H9 (cell line): ENCODE data around the gene CUEDC2. TPM values are rescaled to one million over a fixed set of nuclear protein-coding genes. Genes with fewer than 3 reads are reported as not detected.

Source experiments
- DNase-seq: peaks from one replicate; pipeline ENCODE4 v3.0.0-alpha.2; 2017
- H2AFZ ChIP-seq: one replicate; pipeline ENCODE4 v1.6.1; 2013; ENCODE audit warnings: mild to moderate bottlenecking, low read length, control low read depth, moderate library complexity
- H2AK5ac ChIP-seq: 2 replicates; pipeline ENCODE4 v1.6.1; 2013; ENCODE audit warnings: low read length, control low read depth, mixed read lengths; ENCODE audit not compliant: insufficient read length
- H2BK120ac ChIP-seq: one replicate; pipeline ENCODE4 v1.6.1; 2013; ENCODE audit warnings: low read depth, mild to moderate bottlenecking, low read length, control low read depth, inconsistent platforms; ENCODE audit not compliant: poor library complexity, severe bottlenecking
- H2BK12ac ChIP-seq: 2 replicates; pipeline ENCODE4 v1.6.1; 2013; ENCODE audit warnings: low read length, control low read depth, mixed read lengths, low read depth; ENCODE audit not compliant: insufficient read length
- H2BK15ac ChIP-seq: 2 replicates; pipeline ENCODE4 v1.6.1; 2013; ENCODE audit warnings: low read depth, low read length, control low read depth
- H2BK20ac ChIP-seq: one replicate; pipeline ENCODE4 v1.6.1; 2013; ENCODE audit warnings: low read depth, mild to moderate bottlenecking, low read length, control low read depth, inconsistent platforms; ENCODE audit not compliant: poor library complexity, severe bottlenecking
- H2BK5ac ChIP-seq: 2 replicates; pipeline ENCODE4 v1.6.1; 2013; ENCODE audit warnings: low read length, control low read depth, mixed read lengths; ENCODE audit not compliant: insufficient read length
- H3K14ac ChIP-seq: 2 replicates; pipeline ENCODE4 v1.6.1; 2013; ENCODE audit warnings: low read length, control low read depth; ENCODE audit not compliant: insufficient read depth
- H3K18ac ChIP-seq: 2 replicates; pipeline ENCODE4 v1.6.1; 2013; ENCODE audit warnings: low read depth, mild to moderate bottlenecking, mixed read lengths, low read length, control low read depth; ENCODE audit not compliant: insufficient read length
- H3K23ac ChIP-seq: 2 replicates; pipeline ENCODE4 v1.6.1; 2013; ENCODE audit warnings: low read length, control low read depth, mixed read lengths, low read depth; ENCODE audit not compliant: insufficient read length
- H3K23me2 ChIP-seq: 2 replicates; pipeline ENCODE4 v1.6.1; 2013; ENCODE audit warnings: low read depth, mild to moderate bottlenecking, mixed read lengths, low read length, control low read depth; ENCODE audit not compliant: insufficient read length, poor library complexity, severe bottlenecking
- H3K27ac ChIP-seq: 2 replicates; pipeline ENCODE4 v1.5.1; 2013; ENCODE audit warnings: low read length, control low read depth, mixed read lengths, low read depth; ENCODE audit not compliant: insufficient read length
- H3K27me3 ChIP-seq: 2 replicates; pipeline ENCODE4 v1.6.1; 2013; ENCODE audit warnings: low read length, control low read depth, inconsistent platforms; ENCODE audit not compliant: insufficient read depth
- H3K4ac ChIP-seq: 2 replicates; pipeline ENCODE4 v1.6.1; 2013; ENCODE audit warnings: low read depth, mild to moderate bottlenecking, control low read depth, inconsistent platforms, low read length, moderate library complexity
- H3K4me1 ChIP-seq: 2 replicates; pipeline ENCODE4 v1.6.1; 2013; ENCODE audit warnings: low read length, control low read depth, inconsistent platforms; ENCODE audit not compliant: insufficient read depth
- H3K4me2 ChIP-seq: 2 replicates; pipeline ENCODE4 v1.6.1; 2013; ENCODE audit warnings: low read length, control low read depth, mixed read lengths; ENCODE audit not compliant: insufficient read length, insufficient read depth
- H3K56ac ChIP-seq: 2 replicates; pipeline ENCODE4 v1.6.1; 2013; ENCODE audit warnings: low read depth, mild to moderate bottlenecking, mixed read lengths, low read length, control low read depth; ENCODE audit not compliant: insufficient read length
- H3K79me1 ChIP-seq: 2 replicates; pipeline ENCODE4 v1.6.1; 2013; ENCODE audit warnings: low read depth, mild to moderate bottlenecking, moderate library complexity, low read length, control low read depth, inconsistent platforms; ENCODE audit not compliant: insufficient read depth, poor library complexity, severe bottlenecking
- H3K79me2 ChIP-seq: 2 replicates; pipeline ENCODE4 v1.6.1; 2013; ENCODE audit warnings: low read length, control low read depth, inconsistent platforms; ENCODE audit not compliant: insufficient read depth
- H3K9ac ChIP-seq: 2 replicates; pipeline ENCODE4 v1.6.1; 2013; ENCODE audit warnings: low read length, control low read depth, mixed read lengths; ENCODE audit not compliant: insufficient read length; ENCODE audit errors: extremely low read depth
- H3K9me3 ChIP-seq: one replicate; pipeline ENCODE4 v1.6.1; 2013; ENCODE audit warnings: low read depth, low read length, inconsistent platforms; ENCODE audit not compliant: control insufficient read depth
- H3T11ph ChIP-seq: one replicate; pipeline ENCODE4 v1.6.1; 2013; ENCODE audit warnings: mild to moderate bottlenecking, low read length, control low read depth, inconsistent platforms
- H4K20me1 ChIP-seq: one replicate; pipeline ENCODE4 v1.6.1; 2013; ENCODE audit not compliant: control insufficient read depth, insufficient read length, insufficient read depth
- H4K5ac ChIP-seq: 2 replicates; pipeline ENCODE4 v1.6.1; 2013; ENCODE audit warnings: low read depth, mild to moderate bottlenecking, mixed read lengths, low read length, control low read depth; ENCODE audit not compliant: insufficient read length
- H4K8ac ChIP-seq: replicated peaks from 2 replicates; pipeline ENCODE4 v1.6.1; 2013; ENCODE audit warnings: low read length, control low read depth, mixed read lengths, low read depth; ENCODE audit not compliant: insufficient read length
- H4K91ac ChIP-seq: 2 replicates; pipeline ENCODE4 v1.6.1; 2013; ENCODE audit warnings: low read depth, mild to moderate bottlenecking, moderate library complexity, mixed read lengths, low read length, control low read depth; ENCODE audit not compliant: insufficient read length
- H3K27ac Mint-ChIP-seq, 3 experiments: 2 replicates in 2 of 3; 3 replicates in 1 of 3; pipeline ENCODE4 v1.8.0; 2020 to 2021; ENCODE audit warnings: mixed read lengths in 3 of 3, mild to moderate bottlenecking in 1 of 3, moderate library complexity in 1 of 3
- H3K27me3 Mint-ChIP-seq: 2 replicates; pipeline ENCODE4 v1.8.0; 2021; ENCODE audit warnings: low read depth, mild to moderate bottlenecking, moderate library complexity, mixed read lengths
- H3K36me3 Mint-ChIP-seq, 3 experiments: 2 replicates in 2 of 3; 3 replicates in 1 of 3; pipeline ENCODE4 v1.8.0; 2020 to 2021; ENCODE audit warnings: low read depth in 3 of 3, mixed read lengths in 3 of 3; ENCODE audit not compliant: insufficient read depth in 1 of 3
- H3K4me1 Mint-ChIP-seq, 2 experiments: 2 replicates each; pipeline ENCODE4 v1.8.0; 2020; ENCODE audit warnings: mixed read lengths in 2 of 2
- H3K4me3 Mint-ChIP-seq, 2 experiments: 2 replicates in 1 of 2; 3 replicates in 1 of 2; pipeline ENCODE4 v1.8.0; 2020 to 2021; ENCODE audit warnings: mild to moderate bottlenecking in 2 of 2, mixed read lengths in 2 of 2, moderate library complexity in 1 of 2
- H3K9me3 Mint-ChIP-seq, 2 experiments: 2 replicates in 1 of 2; 3 replicates in 1 of 2; pipeline ENCODE4 v1.8.0; 2020; ENCODE audit warnings: mild to moderate bottlenecking in 2 of 2, mixed read lengths in 2 of 2, moderate library complexity in 1 of 2
- CTCF ChIP-seq: fragments of 200-600 bp; sonication (generic); conservative IDR thresholded peaks from 3 replicates; pipeline ENCODE4 v1.8.0; 2021; ENCODE audit warnings: antibody characterized with exemption, mild to moderate bottlenecking
- WGBS: extraction: QIAGEN DNeasy Blood & Tissue Kit; methylation state at CpG from one replicate; pipeline ENCODE4 v1.1.7; 2013; ENCODE audit warnings: missing lambda C conversion rate, low lambda C conversion rate, mixed read lengths; ENCODE audit not compliant: insufficient read length; ENCODE audit errors: extremely low coverage; 5-methylcytosine and 5-hydroxymethylcytosine counted together
- long read RNA-seq: library from polyadenylated mRNA; unstranded; transcript quantifications from one replicate; pipeline ENCODE4 v2.0.0, GENCODE V29; 2020
- total RNA-seq: library from RNA; stranded (reverse); gene quantifications from 2 replicates; pipeline ENCODE4 v1.2.1, GENCODE V29; 2021

The CUEDC2 gene
- total RNA-seq: 41.2 and 43.0 TPM in 2 replicates
- long read RNA-seq, transcript CUEDC2-201 (9 exons, 1,191 nt): major isoform, 163 of 201 reads
- long read RNA-seq, partial matches to known transcripts: 6 of 201 reads
- long read RNA-seq, other reads (novel, unspliced or antisense): 32 of 201 reads

- peaks cover 16 to 34% of the 10 kb centered on the region in 2 experiments for H3K4me1 Mint-ChIP-seq
- no peak within 1 kb of the TSS for H2BK20ac ChIP-seq
- H3K4me3 Mint-ChIP-seq: peak within 1 kb of the TSS; percentile 89 to 97
These were observed at the start of gene CUEDC2 for GRCh38 chr10:102432162-102432950. TSS of gene CUEDC2 (minus strand) at chr10:102432574. CDS start at chr10:102425188, 7,386 bp downstream.

More at GRCh38 chr10:102432162-102432950, at the start of gene CUEDC2:
- Histone ChIP-seq H3T11ph (no peak within 1 kb of the TSS), H2BK15ac (no peak within 1 kb of the TSS), H3K4me1 (peaks cover 5% of the 10 kb centered on the region; the same call in 1 of the 2 replicates), H3K79me1 (no peaks in the 10 kb centered on the region), H3K79me2 (no peaks in the 10 kb centered on the region), H3K4me2 (peak within 1 kb of the TSS; percentile 89), H2BK5ac (no peak within 1 kb of the TSS), H2BK120ac (peak within 1 kb of the TSS; percentile 39), H2AFZ (no peak within 1 kb of the TSS), H3K27me3 (peaks cover 29% of the 10 kb centered on the region; the same call in 1 of the 2 replicates), H3K14ac (peak within 1 kb of the TSS; percentile 71; the same call in 1 of the 2 replicates), H3K23me2 (peaks cover 9% of the 10 kb centered on the region), H3K27ac (no peak within 1 kb of the TSS), H3K23ac (no peak within 1 kb of the TSS), H3K9ac (peak within 1 kb of the TSS; percentile 91), H4K5ac (no peak within 1 kb of the TSS), H3K18ac (peak within 1 kb of the TSS; percentile 76), H4K20me1 (no peaks in the 10 kb centered on the region), H3K4ac (no peak within 1 kb of the TSS), H3K9me3 (no peaks in the 10 kb centered on the region), H4K91ac (no peak within 1 kb of the TSS), H2AK5ac (no peak within 1 kb of the TSS), H3K56ac (no peak within 1 kb of the TSS), H4K8ac (no peak within 1 kb of the TSS), H2BK12ac (no peak within 1 kb of the TSS)
- Mint-ChIP-seq H3K27ac (peak within 1 kb of the TSS; percentile 33 to 94 (median 68); a peak in 6 of 7 replicates), H3K36me3 (0 out of 7 replicates have a peak, but pooled peaks cover 0 to 1% (median 0%) of the 10 kb centered on the region in 3 experiments), H3K27me3 (peaks cover 52% of the 10 kb centered on the region), H3K9me3 (no peaks in the 10 kb centered on the region; a peak in 1 of 5 replicates)
- no peak for TF ChIP-seq CTCF
- peak; percentile 97 for DNase-seq
- WGBS: no CpG with 5 or more reads among the region's 52 CpGs
